DMS 273 (cell line): ENCODE measurements around the gene AP2S1.
"Not testable (repeated sequence)": the region's sequence is repeated elsewhere in the genome, so short reads cannot be mapped to it uniquely, and the experiment has no call there.

ENCODE experiments used
- DNase-seq: peaks from one replicate; lab custom pipeline; 2025; ENCODE audit not compliant: unreplicated experiment; lab: John Stamatoyannopoulos, UW

Gene AP2S1

GRCh38 chr19:46844067-46844489, 6.6 kb downstream of the AP2S1 start:
- DNase-seq = no peak

- no peak for DNase-seq
These were observed 7.9 kb downstream of the AP2S1 start for GRCh38 chr19:46842791-46843190.

- peak; percentile 40 for DNase-seq
These were observed 9.1 kb downstream of the AP2S1 start for GRCh38 chr19:46841458-46842083.

GRCh38 chr19:46840498-46840942, 10.1 kb downstream of the AP2S1 start:
- DNase-seq = peak; percentile 81

GRCh38 chr19:46839752-46840497, 10.7 kb downstream of the AP2S1 start:
- no peak for DNase-seq

GRCh38 chr19:46838160-46838559, 12.5 kb downstream of the AP2S1 start:
- no peak for DNase-seq

- DNase-seq = no peak
These were observed 15.7 kb downstream of the AP2S1 start for GRCh38 chr19:46834984-46835383.

- DNase-seq = no peak
These were observed 16.5 kb downstream of the AP2S1 start for GRCh38 chr19:46834121-46834520.

- no peak for DNase-seq
These were observed 19.8 kb downstream of the AP2S1 start for GRCh38 chr19:46830864-46831263.

- no peak for DNase-seq
These were observed 22.2 kb downstream of the AP2S1 start for GRCh38 chr19:46828484-46828883.

GRCh38 chr19:46825731-46826055, 25.0 kb downstream of the AP2S1 start:
- DNase-seq = no peak

GRCh38 chr19:46824890-46825730, 25.5 kb downstream of the AP2S1 start:
- no peak for DNase-seq

GRCh38 chr19:46823049-46823448, 27.6 kb downstream of the AP2S1 start:
- no peak for DNase-seq

GRCh38 chr19:46822410-46822787, 28.2 kb downstream of the AP2S1 start:
- not testable (repeated sequence) for DNase-seq

- DNase-seq = no peak
These were observed 28.9 kb downstream of the AP2S1 start for GRCh38 chr19:46821512-46822409.

GRCh38 chr19:46818812-46819211, 31.8 kb downstream of the AP2S1 start:
- peak; percentile 52 for DNase-seq

GRCh38 chr19:46815833-46816627, 34.6 kb downstream of the AP2S1 start:
- peak; percentile 84 for DNase-seq

- DNase-seq = no peak
These were observed 36.7 kb downstream of the AP2S1 start for GRCh38 chr19:46813839-46814358.

- no peak for DNase-seq
These were observed 37.4 kb downstream of the AP2S1 start for GRCh38 chr19:46812977-46813838.
